ENCODE measurements around the gene AFDN.

- TF ChIP-seq CTCF (conservative IDR thresholded peaks at IDR 0.05 in 1 of 2, IDR thresholded peaks at IDR 0.05 in 1 of 2; ENCODE audit: extremely low read depth in 1 of 2, insufficient read depth in 1 of 2, low read depth in 1 of 2, low read length in 2 of 2) (no peak), EZH2 (IDR thresholded peaks at IDR 0.05; ENCODE audit: borderline replicate concordance, low read length) (no peak)
Measured at GRCh38 chr6:167797476-167798265, 29.0 kb upstream of the AFDN start.
